Thymus (tissue), 11 donors: ENCODE measurements around the gene TMEM120B. TPM values are rescaled to one million over a fixed set of nuclear protein-coding genes. Genes with fewer than 3 reads are reported as not detected.
"Not testable (repeated sequence)": the region's sequence is repeated elsewhere in the genome, so short reads cannot be mapped to it uniquely, and the experiment has no call there.

Experiments
- DNase-seq, 9 donors: peaks; one replicate each; pipeline ENCODE4 v3.0.0-alpha.2; 2013; ENCODE audit warnings: low spot score in 9 of 9, low read depth in 6 of 9, missing footprints in 1 of 9
- H3K27ac ChIP-seq, 2 donors: one replicate each; pipeline ENCODE4 v1.5.1; 2013; ENCODE audit warnings: control low read depth in 1 of 2, low read depth in 1 of 2, low read length in 1 of 2, mild to moderate bottlenecking in 1 of 2, moderate library complexity in 1 of 2
- H3K27me3 ChIP-seq, 2 donors: one replicate each; pipeline ENCODE4 v1.5.1; 2013; ENCODE audit warnings: low read length in 1 of 2; ENCODE audit not compliant: control insufficient read depth in 2 of 2, insufficient read depth in 1 of 2
- H3K36me3 ChIP-seq, 2 donors: one replicate each; pipeline ENCODE4 v1.5.1; 2013; ENCODE audit warnings: low read length in 1 of 2, mild to moderate bottlenecking in 1 of 2, moderate library complexity in 1 of 2; ENCODE audit not compliant: control insufficient read depth in 2 of 2, insufficient read depth in 2 of 2
- H3K4me1 ChIP-seq, 2 donors: one replicate each; pipeline ENCODE4 v1.5.1; 2013; ENCODE audit warnings: low read length in 2 of 2; ENCODE audit not compliant: control insufficient read depth in 2 of 2, insufficient read depth in 2 of 2
- H3K4me3 ChIP-seq, 2 donors: one replicate each; pipeline ENCODE4 v1.5.1; 2013; ENCODE audit warnings: low read length in 2 of 2, control low read depth in 1 of 2, mild to moderate bottlenecking in 1 of 2
- H3K9me3 ChIP-seq, 2 donors: one replicate each; pipeline ENCODE4 v1.5.1; 2013; ENCODE audit warnings: low read length in 1 of 2, mild to moderate bottlenecking in 1 of 2; ENCODE audit not compliant: control insufficient read depth in 2 of 2, insufficient read depth in 1 of 2
- WGBS: extraction: QIAGEN DNeasy Blood & Tissue Kit; methylation state at CpG from one replicate; pipeline ENCODE4 v1.1.7; 2013; 5-methylcytosine and 5-hydroxymethylcytosine counted together
- polyA plus RNA-seq: library from polyadenylated mRNA; stranded (reverse); fragments of 200-250 nt; gene quantifications from one replicate; pipeline ENCODE4 v1.2.3, GENCODE V29; 2013
- total RNA-seq: library from RNA; stranded (reverse); fragments of 120-200 nt; gene quantifications from one replicate; pipeline ENCODE4 v1.2.4, GENCODE V29; 2013
- donor health status: healthy.

TMEM120B gene
- total and polyA plus RNA-seq, 2 donors = 2.4 to 7.7 TPM

DNA sequence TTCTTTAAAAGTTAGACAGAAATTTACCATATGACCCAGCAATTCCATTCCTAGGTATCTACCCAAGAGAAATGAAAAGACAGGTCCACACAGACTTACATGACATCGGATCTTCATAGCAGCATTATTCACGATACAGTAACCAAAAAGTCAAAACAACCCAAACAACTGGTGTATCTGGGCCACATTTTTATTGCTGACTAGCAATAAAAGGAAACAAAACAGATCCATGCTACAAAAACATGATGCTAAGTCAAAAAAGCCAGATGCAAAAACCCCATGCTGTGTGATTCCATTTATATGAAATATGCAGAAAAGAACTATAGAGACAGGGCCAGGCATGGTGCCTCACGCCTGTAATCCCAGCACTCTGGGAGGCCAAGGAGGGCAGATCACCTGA, 12.9 kb downstream of the TMEM120B start:
- Histone ChIP-seq H3K4me1 (no peaks in the 10 kb centered on the region), H3K9me3 (no peaks in the 10 kb centered on the region), H3K4me3 (no peak overlapping the region), H3K36me3 (no peaks in the 10 kb centered on the region), H3K27me3 (no peaks in the 10 kb centered on the region), H3K27ac (no peak overlapping the region)
- DNase-seq = no peak
- 98% methylated on average over 3 of the region's 3 CpGs for WGBS

- Histone ChIP-seq H3K27ac (no peak overlapping the region), H3K36me3 (no peaks in the 10 kb centered on the region), H3K9me3 (no peaks in the 10 kb centered on the region), H3K27me3 (no peaks in the 10 kb centered on the region), H3K4me1 (no peaks in the 10 kb centered on the region), H3K4me3 (no peak overlapping the region)
- no peak for DNase-seq
- WGBS = 98% methylated on average over 6 of the region's 6 CpGs
Observed at GRCh38 chr12:121729021-121729420, 16.5 kb downstream of the TMEM120B start.

DNA sequence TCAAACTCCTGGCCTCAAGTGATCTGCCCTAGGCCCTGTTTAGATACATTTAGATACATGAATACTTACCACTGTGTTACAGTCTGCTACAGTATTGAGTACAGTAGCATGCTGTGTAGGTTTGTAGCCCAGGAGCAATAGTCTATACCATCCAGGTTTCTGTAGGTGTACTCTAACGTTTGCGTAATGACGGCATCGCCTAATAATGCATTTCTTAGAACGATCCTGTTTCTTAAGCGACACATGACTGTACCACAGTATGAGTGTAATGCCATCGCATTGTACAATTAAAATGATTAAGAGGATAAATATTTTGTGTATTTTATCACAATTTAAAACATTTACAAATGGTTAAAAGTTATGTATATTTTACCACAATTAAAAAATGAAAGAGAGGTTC, 18.9 kb downstream of the TMEM120B start:
- H3K36me3 ChIP-seq = no peaks in the 10 kb centered on the region
- H3K27me3 ChIP-seq = no peaks in the 10 kb centered on the region
- no peaks in the 10 kb centered on the region for H3K4me1 ChIP-seq
- no peak for DNase-seq
- no peak overlapping the region for H3K4me3 ChIP-seq
- H3K27ac ChIP-seq = no peak overlapping the region
- WGBS = 97% methylated on average over 7 of the region's 7 CpGs
- no peaks in the 10 kb centered on the region for H3K9me3 ChIP-seq

DNA sequence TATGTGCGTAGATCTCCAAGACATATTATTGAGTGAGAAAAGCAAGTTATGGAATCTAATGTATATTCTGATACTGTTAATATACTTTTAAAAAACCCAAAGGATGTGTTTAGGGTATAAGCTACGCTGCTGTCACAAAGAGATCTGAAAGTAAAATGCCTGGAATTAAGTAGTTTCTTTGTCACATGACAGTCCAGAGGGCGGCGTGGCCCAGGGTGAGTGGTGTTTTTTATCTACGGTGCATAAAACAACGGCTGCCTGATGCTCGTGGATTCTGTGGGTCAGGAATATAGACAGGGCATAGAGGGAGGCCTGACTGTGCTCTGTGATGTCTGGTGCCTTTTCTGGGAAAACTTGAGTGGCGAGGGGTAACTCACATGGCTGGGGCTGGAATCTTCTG, 21.3 kb downstream of the TMEM120B start:
- H3K36me3 ChIP-seq = no peaks in the 10 kb centered on the region
- no peak overlapping the region for H3K27ac ChIP-seq
- DNase-seq = no peak
- no peaks in the 10 kb centered on the region for H3K9me3 ChIP-seq
- no peaks in the 10 kb centered on the region for H3K27me3 ChIP-seq
- 97% methylated on average over 8 of the region's 8 CpGs for WGBS
- no peaks in the 10 kb centered on the region for H3K4me1 ChIP-seq
- no peak overlapping the region for H3K4me3 ChIP-seq

DNA sequence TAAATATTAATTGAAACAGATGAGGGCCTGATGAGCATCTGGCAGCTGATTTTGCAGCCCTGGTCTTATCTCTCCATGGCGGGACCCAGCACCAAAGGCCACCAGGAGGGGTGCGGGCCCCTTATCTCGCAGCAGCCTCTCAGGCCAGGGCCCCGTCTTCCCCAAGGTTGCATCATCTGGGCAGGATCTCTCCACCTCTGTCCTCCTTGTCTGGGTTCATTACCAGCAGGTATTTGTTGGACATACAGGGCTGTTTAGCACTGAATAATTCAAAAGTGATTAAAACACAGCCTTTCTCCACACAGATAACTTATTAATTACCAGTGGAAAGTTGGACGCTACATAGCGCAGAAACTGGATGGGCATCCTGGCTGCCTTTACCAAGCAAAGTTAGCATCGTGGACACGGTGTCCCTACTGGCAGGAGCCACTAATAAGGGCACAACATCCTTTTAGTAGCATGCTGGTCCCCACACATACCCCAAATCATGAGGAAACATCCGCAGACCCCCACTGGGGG, 25.8 kb downstream of the TMEM120B start:
- no peaks in the 10 kb centered on the region for H3K4me1 ChIP-seq
- 97% methylated on average over 9 of the region's 9 CpGs for WGBS
- H3K27ac ChIP-seq = no peak overlapping the region
- H3K4me3 ChIP-seq = no peak overlapping the region
- no peaks in the 10 kb centered on the region for H3K27me3 ChIP-seq
- H3K9me3 ChIP-seq = no peaks in the 10 kb centered on the region
- no peaks in the 10 kb centered on the region for H3K36me3 ChIP-seq
- no peak for DNase-seq

DNA sequence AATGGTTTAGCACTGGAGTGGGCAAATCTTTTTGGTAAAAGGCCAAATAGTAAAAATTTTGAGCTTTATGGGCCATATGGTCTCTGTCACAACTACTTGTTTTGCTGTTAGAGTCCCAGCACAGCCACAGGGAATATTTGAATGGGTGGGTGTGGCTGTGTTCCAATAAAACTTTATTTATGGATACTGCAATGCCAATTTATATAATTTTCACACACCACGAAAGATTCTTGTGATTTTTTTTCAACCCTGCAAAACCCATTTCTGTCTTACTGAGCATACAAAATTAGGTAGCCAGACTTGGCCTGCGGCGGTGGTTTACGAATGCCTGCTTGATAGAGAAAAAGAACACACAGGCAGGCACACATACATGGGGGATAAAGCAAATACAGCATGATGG, 28.3 kb downstream of the TMEM120B start:
- Histone ChIP-seq H3K27me3 (no peaks in the 10 kb centered on the region), H3K4me3 (no peak overlapping the region), H3K36me3 (peaks cover 3% of the 10 kb centered on the region in 2 donors), H3K4me1 (no peaks in the 10 kb centered on the region), H3K27ac (no peak overlapping the region), H3K9me3 (no peaks in the 10 kb centered on the region)
- DNase-seq = no peak
- WGBS = 99% methylated on average over 4 of the region's 4 CpGs

- Histone ChIP-seq H3K27me3 (no peaks in the 10 kb centered on the region), H3K4me1 (no peaks in the 10 kb centered on the region), H3K27ac (no peak overlapping the region), H3K9me3 (no peaks in the 10 kb centered on the region), H3K36me3 (peaks cover 3% of the 10 kb centered on the region in 2 donors), H3K4me3 (no peak overlapping the region)
- DNase-seq = no peak
- 83% methylated on average over 6 of the region's 6 CpGs for WGBS
Observed at GRCh38 chr12:121741743-121742142, 29.2 kb downstream of the TMEM120B start.

DNA sequence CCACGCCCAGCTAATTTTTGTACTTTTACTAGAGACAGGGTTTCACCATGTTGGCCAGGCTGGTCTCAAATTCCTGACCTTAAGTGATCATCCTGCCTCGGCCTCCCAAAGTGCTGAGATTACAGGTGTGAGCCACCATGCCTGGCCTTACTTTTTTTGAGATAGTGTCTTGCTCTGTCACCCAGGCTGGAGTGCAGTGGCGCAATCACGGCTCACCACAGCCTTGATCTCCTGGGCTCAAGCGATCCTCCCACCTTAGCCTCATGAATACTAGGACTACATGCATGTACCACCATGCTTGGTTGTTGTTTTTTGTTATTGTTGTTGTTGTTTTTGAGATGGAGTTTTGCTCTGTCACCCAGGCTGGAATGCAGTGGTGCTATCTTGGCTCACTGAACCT, 33.0 kb downstream of the TMEM120B start:
- H3K9me3 ChIP-seq, H3K27ac ChIP-seq, H3K27me3 ChIP-seq, H3K4me3 ChIP-seq, H3K36me3 ChIP-seq, DNase-seq: not testable (repeated sequence)
- H3K4me1 ChIP-seq = peaks cover 0 to 19% of the 10 kb centered on the region in 2 donors
- 98% methylated on average over 5 of the region's 5 CpGs for WGBS

- Histone ChIP-seq H3K4me3 (peak overlapping the region in 1 of 2 donors; percentile 5), H3K27me3 (no peaks in the 10 kb centered on the region), H3K9me3 (no peaks in the 10 kb centered on the region), H3K27ac (peak overlapping the region in 1 of 2 donors; percentile 91), H3K36me3 (peaks cover 7 to 15% of the 10 kb centered on the region in 2 donors), H3K4me1 (peaks cover 0 to 19% of the 10 kb centered on the region in 2 donors)
- DNase-seq = peak in 3 of 9 donors; percentile 10 to 67 (median 52)
- 91% methylated on average over 13 of the region's 13 CpGs for WGBS
Observed at GRCh38 chr12:121748218-121748570, 35.6 kb downstream of the TMEM120B start.
